Panc1 (cell line): ENCODE measurements around the gene ADARB1. TPM values are rescaled to one million over a fixed set of nuclear protein-coding genes. Genes with fewer than 3 reads are reported as not detected.

ENCODE experiments used
- ATAC-seq: fragments of 200-7000 bp; cut with Tn5 transposase; 2 replicates; pipeline ENCODE4 v1.9.1; 2020; ENCODE audit warnings: mild to moderate bottlenecking, moderate library complexity
- BruUV-seq: library from RNA; stranded (reverse); fragments of 400-500 nt; replicated peaks from 2 replicates; lab custom pipeline; 2021; lab: Mats Ljungman, UMichigan
- CTCF ChIA-PET: fragments of 300-600 bp; sonication (Branson Sonifier 250); formaldehyde crosslinking; loops from one replicate; lab custom pipeline; 2022; ENCODE audit warnings: antibody characterized with exemption; lab: Charles Lee
- POLR2A ChIA-PET: fragments of 300-600 bp; sonication (Branson Sonifier 250); formaldehyde crosslinking; loops from one replicate; lab custom pipeline; 2022; ENCODE audit warnings: antibody characterized with exemption; lab: Charles Lee
- DNase-seq: peaks from one replicate; pipeline ENCODE4 v3.0.0-alpha.2; 2010; ENCODE audit warnings: low read depth, low spot score
- H3K27ac ChIP-seq: 2 replicates; pipeline ENCODE4 v1.5.1; 2011; ENCODE audit warnings: mild to moderate bottlenecking, low read length, inconsistent platforms
- H3K27me3 ChIP-seq: fragments of 200-500 bp; sonication (Bioruptor generic); 2 replicates; pipeline ENCODE4 v1.6.0; 2014; ENCODE audit warnings: low read length, inconsistent platforms; ENCODE audit not compliant: control insufficient read depth, insufficient read depth
- H3K36me3 ChIP-seq: fragments of 200-500 bp; sonication (Bioruptor generic); 2 replicates; pipeline ENCODE4 v1.5.1; 2014; ENCODE audit warnings: inconsistent platforms, mild to moderate bottlenecking, low read length, moderate library complexity; ENCODE audit not compliant: control insufficient read depth, insufficient read depth
- H3K4me1 ChIP-seq: 2 replicates; pipeline ENCODE4 v1.5.1; 2011; ENCODE audit warnings: inconsistent platforms, mild to moderate bottlenecking, low read length, moderate library complexity; ENCODE audit not compliant: control insufficient read depth, insufficient read depth
- H3K4me3 ChIP-seq, 2 experiments: 2 replicates each; pipeline ENCODE4 v1.5.1; 2011 to 2012; ENCODE audit warnings: low read depth in 2 of 2, low read length in 2 of 2, mild to moderate bottlenecking in 2 of 2, inconsistent platforms in 1 of 2, moderate library complexity in 1 of 2
- H3K9me3 ChIP-seq: fragments of 200-500 bp; sonication (Bioruptor generic); 2 replicates; pipeline ENCODE4 v1.5.1; 2014; ENCODE audit warnings: low read depth, mild to moderate bottlenecking, inconsistent platforms, low read length, moderate library complexity; ENCODE audit not compliant: control insufficient read depth, insufficient read depth
- CTCF ChIP-seq: fragments of 450-650 bp; IDR thresholded peaks from 2 replicates; pipeline ENCODE4 v1.5.1; 2017; ENCODE audit warnings: mild to moderate bottlenecking
- POLR2AphosphoS5 ChIP-seq: IDR thresholded peaks from 2 replicates; pipeline ENCODE4 v1.6.1; 2012; ENCODE audit warnings: mild to moderate bottlenecking, low read depth, low read length, moderate library complexity
- REST ChIP-seq, 2 experiments: IDR thresholded peaks; 2 replicates each; pipeline ENCODE4 v1.6.1; 2011 to 2012; ENCODE audit warnings: low read depth in 2 of 2, control low read depth in 1 of 2, low read length in 1 of 2, mild to moderate bottlenecking in 1 of 2, moderate library complexity in 1 of 2; ENCODE audit not compliant: insufficient read depth in 1 of 2
- SIN3A ChIP-seq: IDR thresholded peaks from 2 replicates; pipeline ENCODE4 v1.6.1; 2012; ENCODE audit warnings: low read depth, mild to moderate bottlenecking, low read length, moderate library complexity, borderline replicate concordance; ENCODE audit not compliant: insufficient read depth
- TCF7L2 ChIP-seq: IDR thresholded peaks from 2 replicates; pipeline ENCODE4 v1.6.1; 2011; ENCODE audit warnings: mild to moderate bottlenecking, low read depth, low read length, inconsistent platforms
- in situ Hi-C: cut with HindIII; loops from 2 replicates; pipeline ENCODE4 v1.10.0; 2016; ENCODE audit warnings: low sequenced_read_pairs, low pct_unique_long_range_greater_than_20kb
- intact Hi-C: fragments of 100-400 bp; cut with micrococcal nuclease; formaldehyde crosslinking; loops from one replicate; pipeline ENCODE4 v1.10.0; 2022; ENCODE audit not compliant: unreplicated experiment
- total RNA-seq: library from RNA; stranded (reverse); gene quantifications from one replicate; pipeline ENCODE4 v1.2.1, GENCODE V29; 2021; ENCODE audit not compliant: unreplicated experiment

Gene ADARB1
- total RNA-seq, 1 experiment from 2014 or later: 15.0 TPM

GRCh38 chr21:45251635-45252447 is 177.5 kb downstream of the ADARB1 start:
- Histone ChIP-seq H3K4me1 (peaks cover 10% of the 10 kb centered on the region), H3K36me3 (no peaks in the 10 kb centered on the region), H3K27me3 (no peaks in the 10 kb centered on the region), H3K9me3 (no peaks in the 10 kb centered on the region), H3K4me3 (no peak overlapping the region), H3K27ac (no peak overlapping the region)
- DNase-seq (no peak), ATAC-seq (no peak)
- no TSS peak for BruUV-seq
- POLR2A ChIA-PET: no interaction called here
- in situ Hi-C loops (no loop called here), intact Hi-C loops (no loop called here)
- CTCF ChIA-PET: interaction anchor here (0.6 kb wide), 1 partner anchor 9 kb away, joined by 3 read pairs; no protein-coding TSS in a partner anchor
- TF ChIP-seq SIN3A (no peak), POLR2AphosphoS5 (no peak), TCF7L2 (no peak), CTCF (no peak), REST (IDR thresholded peaks at IDR 0.05; ENCODE audit: insufficient read depth in 1 of 2, low read depth in 2 of 2, low read length in 1 of 2) (no peak)

GRCh38 chr21:45252448-45252925 is 178.1 kb downstream of the ADARB1 start:
- intact Hi-C loops: no loop called here
- in situ Hi-C loops: no loop called here
- CTCF ChIA-PET: interaction anchor here (0.6 kb wide), 1 partner anchor 10 kb away, joined by 3 read pairs; no protein-coding TSS in a partner anchor
- H3K9me3 ChIP-seq: no peaks in the 10 kb centered on the region
- no peak for TF ChIP-seq POLR2AphosphoS5
- no peak for TF ChIP-seq SIN3A
- no peak for TF ChIP-seq TCF7L2
- TF ChIP-seq REST (IDR thresholded peaks at IDR 0.05; ENCODE audit: insufficient read depth in 1 of 2, low read depth in 2 of 2, low read length in 1 of 2): no peak
- no peak for TF ChIP-seq CTCF
- DNase-seq (no peak), ATAC-seq (no peak)
- peaks cover 10% of the 10 kb centered on the region for H3K4me1 ChIP-seq
- no peak overlapping the region for H3K4me3 ChIP-seq
- H3K27me3 ChIP-seq: no peaks in the 10 kb centered on the region
- no TSS peak for BruUV-seq
- no peak overlapping the region for H3K27ac ChIP-seq
- POLR2A ChIA-PET: no interaction called here
- no peaks in the 10 kb centered on the region for H3K36me3 ChIP-seq
